ENCODE results near the gene ZMIZ1.

The ZMIZ1 gene

DNA sequence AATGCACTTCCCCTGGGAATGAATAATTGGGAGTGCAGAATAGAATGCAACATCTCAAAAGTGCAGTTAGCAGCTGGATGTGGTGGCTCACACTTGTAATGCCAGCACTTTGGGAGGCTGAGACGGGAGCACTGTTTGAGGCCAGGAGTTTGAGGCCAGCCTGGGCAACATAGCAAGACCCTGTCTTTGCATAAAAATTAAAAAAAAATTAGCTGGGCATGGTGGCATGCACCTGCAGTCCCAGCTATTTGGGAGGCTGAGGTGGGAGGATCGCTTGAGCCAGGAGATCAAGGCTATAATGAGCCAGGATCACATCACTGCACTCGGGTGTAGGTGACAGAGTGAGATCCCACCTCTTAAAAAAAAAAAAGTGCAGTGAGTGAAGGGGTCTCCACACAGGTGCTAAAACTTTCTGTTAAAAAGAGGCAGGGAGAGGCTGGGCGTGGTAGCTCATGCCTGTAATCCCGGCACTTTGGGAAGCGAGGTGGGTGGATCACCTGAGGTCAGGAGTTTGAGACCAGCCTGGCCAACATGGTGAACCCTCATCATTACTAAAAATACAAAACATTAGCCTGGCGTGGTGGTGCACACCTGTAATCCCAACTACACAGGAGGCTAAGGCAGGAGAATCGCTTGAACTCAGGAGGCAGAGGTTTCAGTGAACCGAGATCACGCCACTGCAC lies 13.5 kb upstream of the ZMIZ1 start:
- TF ChIP-seq, protein P1, sequence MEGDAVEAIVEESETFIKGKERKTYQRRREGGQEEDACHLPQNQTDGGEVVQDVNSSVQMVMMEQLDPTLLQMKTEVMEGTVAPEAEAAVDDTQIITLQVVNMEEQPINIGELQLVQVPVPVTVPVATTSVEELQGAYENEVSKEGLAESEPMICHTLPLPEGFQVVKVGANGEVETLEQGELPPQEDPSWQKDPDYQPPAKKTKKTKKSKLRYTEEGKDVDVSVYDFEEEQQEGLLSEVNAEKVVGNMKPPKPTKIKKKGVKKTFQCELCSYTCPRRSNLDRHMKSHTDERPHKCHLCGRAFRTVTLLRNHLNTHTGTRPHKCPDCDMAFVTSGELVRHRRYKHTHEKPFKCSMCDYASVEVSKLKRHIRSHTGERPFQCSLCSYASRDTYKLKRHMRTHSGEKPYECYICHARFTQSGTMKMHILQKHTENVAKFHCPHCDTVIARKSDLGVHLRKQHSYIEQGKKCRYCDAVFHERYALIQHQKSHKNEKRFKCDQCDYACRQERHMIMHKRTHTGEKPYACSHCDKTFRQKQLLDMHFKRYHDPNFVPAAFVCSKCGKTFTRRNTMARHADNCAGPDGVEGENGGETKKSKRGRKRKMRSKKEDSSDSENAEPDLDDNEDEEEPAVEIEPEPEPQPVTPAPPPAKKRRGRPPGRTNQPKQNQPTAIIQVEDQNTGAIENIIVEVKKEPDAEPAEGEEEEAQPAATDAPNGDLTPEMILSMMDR (conservative IDR thresholded peaks at IDR 0.05; ENCODE audit: low read length), result no peak
- TF ChIP-seq EZH2phosphoT487 (IDR thresholded peaks at IDR 0.05; ENCODE audit: borderline replicate concordance), result no peak
- H3K4me2 ChIP-seq (ENCODE audit: low read depth, low read length, poor library complexity, severe bottlenecking), result no peak overlapping the region
- H3F3A ChIP-seq (ENCODE audit: low read depth), result no peaks in the 10 kb centered on the region
- H4K20me1 ChIP-seq (ENCODE audit: insufficient read depth, low read length, poor library complexity, severe bottlenecking), result no peaks in the 10 kb centered on the region
- H2AFZ ChIP-seq (ENCODE audit: low read length), result no peak overlapping the region
- no peak overlapping the region for H3K4me3 ChIP-seq (ENCODE audit: low read length, poor library complexity, severe bottlenecking)
- no peaks in the 10 kb centered on the region for H3K9me3 ChIP-seq (ENCODE audit: insufficient read depth, low read depth, low read length)
- H3K4me1 ChIP-seq (ENCODE audit: insufficient read depth, low read length, poor library complexity, severe bottlenecking), result peaks cover 31% of the 10 kb centered on the region
- H3K79me2 ChIP-seq (ENCODE audit: insufficient read depth, low read length), result no peaks in the 10 kb centered on the region
- H3K27me3 ChIP-seq (ENCODE audit: insufficient read depth, low read length, poor library complexity, severe bottlenecking), result no peaks in the 10 kb centered on the region
- H3K36me3 ChIP-seq (ENCODE audit: insufficient read depth, low read length), result no peaks in the 10 kb centered on the region
- H3K9me2 ChIP-seq (replicated peaks; ENCODE audit: low read depth, low read length), result no peaks in the 10 kb centered on the region
- no peak overlapping the region for H3K9ac ChIP-seq (ENCODE audit: low read depth, low read length, poor library complexity, severe bottlenecking)

DNA sequence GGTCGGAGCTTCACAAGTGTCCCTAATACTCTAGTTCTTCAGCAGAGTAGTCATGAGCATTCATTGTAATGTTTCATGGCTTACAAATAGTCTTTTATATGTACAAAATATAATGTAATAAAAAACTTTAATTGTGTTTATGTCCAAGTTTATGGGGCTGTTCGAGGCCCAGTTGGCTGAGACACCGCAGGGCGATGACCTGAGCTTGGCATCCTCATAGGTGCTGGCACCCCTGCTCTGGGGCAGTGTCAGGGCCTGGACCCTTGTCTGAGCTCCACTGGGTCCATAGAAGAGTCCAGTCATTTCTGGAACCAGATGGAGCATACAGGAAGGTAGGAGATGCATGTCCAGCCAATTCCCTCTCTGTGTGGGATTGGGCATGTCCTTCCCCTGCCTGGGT lies 12.9 kb upstream of the ZMIZ1 start:
- H2AFZ ChIP-seq (ENCODE audit: low read length), result no peak overlapping the region
- H3K9me3 ChIP-seq (ENCODE audit: insufficient read depth, low read depth, low read length), result no peaks in the 10 kb centered on the region
- no peak overlapping the region for H3K9ac ChIP-seq (ENCODE audit: low read depth, low read length, poor library complexity, severe bottlenecking)
- H4K20me1 ChIP-seq (ENCODE audit: insufficient read depth, low read length, poor library complexity, severe bottlenecking), result no peaks in the 10 kb centered on the region
- H3K4me1 ChIP-seq (ENCODE audit: insufficient read depth, low read length, poor library complexity, severe bottlenecking), result peaks cover 24% of the 10 kb centered on the region
- H3K4me3 ChIP-seq (ENCODE audit: low read length, poor library complexity, severe bottlenecking), result no peak overlapping the region
- TF ChIP-seq, protein P1 (conservative IDR thresholded peaks at IDR 0.05; ENCODE audit: low read length), result no peak
- no peak for TF ChIP-seq EZH2phosphoT487 (IDR thresholded peaks at IDR 0.05; ENCODE audit: borderline replicate concordance)
- no peak overlapping the region for H3K4me2 ChIP-seq (ENCODE audit: low read depth, low read length, poor library complexity, severe bottlenecking)
- H3K9me2 ChIP-seq (replicated peaks; ENCODE audit: low read depth, low read length), result no peaks in the 10 kb centered on the region
- no peaks in the 10 kb centered on the region for H3K79me2 ChIP-seq (ENCODE audit: insufficient read depth, low read length)
- H3K36me3 ChIP-seq (ENCODE audit: insufficient read depth, low read length), result no peaks in the 10 kb centered on the region
- no peaks in the 10 kb centered on the region for H3K27me3 ChIP-seq (ENCODE audit: insufficient read depth, low read length, poor library complexity, severe bottlenecking)
- H3F3A ChIP-seq (ENCODE audit: low read depth), result no peaks in the 10 kb centered on the region

DNA sequence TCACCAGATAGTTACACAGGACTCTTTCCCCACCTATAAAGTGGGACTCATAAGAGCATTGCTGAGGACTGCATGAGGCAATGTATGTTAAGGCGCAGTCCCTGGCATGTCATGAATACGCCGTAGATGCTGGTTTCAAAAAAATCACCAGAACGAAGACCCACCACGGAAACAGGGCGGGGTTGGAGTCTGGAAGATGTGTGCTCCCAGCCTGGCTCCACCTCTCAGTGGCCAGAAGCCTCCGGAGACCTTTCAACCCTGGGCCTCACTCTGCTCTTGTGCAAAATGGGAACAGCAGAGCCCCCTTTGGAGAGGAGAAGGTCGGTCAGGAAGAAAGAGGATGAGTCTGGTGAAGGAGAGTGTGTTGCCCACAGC lies 12.4 kb upstream of the ZMIZ1 start:
- Histone ChIP-seq H3K36me3 (ENCODE audit: insufficient read depth, low read length) (no peaks in the 10 kb centered on the region), H3K9ac (ENCODE audit: low read depth, low read length, poor library complexity, severe bottlenecking) (no peak overlapping the region), H3K27me3 (ENCODE audit: insufficient read depth, low read length, poor library complexity, severe bottlenecking) (no peaks in the 10 kb centered on the region), H3K4me1 (ENCODE audit: insufficient read depth, low read length, poor library complexity, severe bottlenecking) (peaks cover 20% of the 10 kb centered on the region), H3K4me2 (ENCODE audit: low read depth, low read length, poor library complexity, severe bottlenecking) (no peak overlapping the region), H4K20me1 (ENCODE audit: insufficient read depth, low read length, poor library complexity, severe bottlenecking) (no peaks in the 10 kb centered on the region), H3K4me3 (ENCODE audit: low read length, poor library complexity, severe bottlenecking) (no peak overlapping the region), H3K9me3 (ENCODE audit: insufficient read depth, low read depth, low read length) (no peaks in the 10 kb centered on the region), H3F3A (ENCODE audit: low read depth) (no peaks in the 10 kb centered on the region), H3K79me2 (ENCODE audit: insufficient read depth, low read length) (no peaks in the 10 kb centered on the region), H2AFZ (ENCODE audit: low read length) (no peak overlapping the region), H3K9me2 (replicated peaks; ENCODE audit: low read depth, low read length) (no peaks in the 10 kb centered on the region)
- no peak for TF ChIP-seq EZH2phosphoT487 (IDR thresholded peaks at IDR 0.05; ENCODE audit: borderline replicate concordance)
- TF ChIP-seq, protein P1 (conservative IDR thresholded peaks at IDR 0.05; ENCODE audit: low read length), result no peak

Measured in Loucy (cell line).